Bronchial epithelial cell (primary cell): ENCODE results near the gene ORAI1. TPM values are rescaled to one million over a fixed set of nuclear protein-coding genes. Genes with fewer than 3 reads are reported as not detected.
"Not testable (repeated sequence)": the region's sequence is repeated elsewhere in the genome, so short reads cannot be mapped to it uniquely, and the experiment has no call there.

Experiments
- DNase-seq: peaks from one replicate; pipeline ENCODE4 v3.0.0-alpha.2; 2010; ENCODE audit warnings: low read depth
- FAIRE-seq: peaks from 2 replicates; lab custom pipeline; 2011; peaks lifted over from hg19 to GRCh38; lab: Jason Lieb, UNC
- H3K27me3 ChIP-seq: 2 replicates; pipeline ENCODE4 v1.5.1; 2011; ENCODE audit warnings: low read length; ENCODE audit not compliant: control insufficient read depth, insufficient read depth
- H3K36me3 ChIP-seq: 2 replicates; pipeline ENCODE4 v1.5.1; 2011; ENCODE audit warnings: low read length; ENCODE audit not compliant: control insufficient read depth, insufficient read depth
- H3K4me3 ChIP-seq: 2 replicates; pipeline ENCODE4 v1.5.1; 2011; ENCODE audit warnings: mild to moderate bottlenecking, low read depth, low read length, control low read depth
- CTCF ChIP-seq: IDR thresholded peaks from 2 replicates; pipeline ENCODE4 v1.5.1; 2011; ENCODE audit warnings: mild to moderate bottlenecking, moderate library complexity, low read length, control low read depth, inconsistent platforms; ENCODE audit not compliant: insufficient read depth, severe bottlenecking
- total RNA-seq: library from RNA; depleted of rRNA; stranded (reverse); fragments of >200 nt; gene quantifications from 2 replicates; pipeline ENCODE4 v1.2.1, GENCODE V29; 2014

The ORAI1 gene
- total RNA-seq, 1 donor from 2014 or later: 8.7 TPM

- DNase-seq: no peak
- no peak for TF ChIP-seq CTCF
- Histone ChIP-seq H3K27me3 (no peaks in the 10 kb centered on the region), H3K4me3 (no peak overlapping the region), H3K36me3 (no peaks in the 10 kb centered on the region)
- no peak for FAIRE-seq
These were observed 46.7 kb downstream of the ORAI1 start for GRCh38 chr12:121673013-121673511.

DNA sequence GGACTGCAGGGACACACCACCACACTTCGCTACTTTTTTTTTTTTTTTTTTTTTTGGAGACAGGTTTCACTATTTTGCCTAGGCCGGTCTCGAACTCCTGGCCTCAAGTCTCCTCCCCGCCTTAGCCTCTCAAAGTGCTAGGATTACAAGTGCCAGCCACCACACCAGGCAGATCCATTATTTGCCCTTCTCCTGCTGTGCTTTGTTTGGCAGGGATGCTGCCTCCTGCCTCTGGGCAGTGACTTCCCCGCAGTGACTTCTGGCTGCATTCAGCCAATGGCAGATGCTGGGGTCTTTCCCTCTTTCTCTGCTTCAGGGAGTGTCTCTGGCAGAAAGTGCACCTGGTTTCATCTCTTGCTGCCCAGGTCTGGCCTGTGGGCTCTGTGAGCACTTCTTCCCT lies 49.9 kb downstream of the ORAI1 start:
- TF ChIP-seq CTCF: no peak
- FAIRE-seq (no peak), DNase-seq (no peak)
- Histone ChIP-seq H3K4me3 (no peak overlapping the region), H3K36me3 (no peaks in the 10 kb centered on the region), H3K27me3 (no peaks in the 10 kb centered on the region)

DNA sequence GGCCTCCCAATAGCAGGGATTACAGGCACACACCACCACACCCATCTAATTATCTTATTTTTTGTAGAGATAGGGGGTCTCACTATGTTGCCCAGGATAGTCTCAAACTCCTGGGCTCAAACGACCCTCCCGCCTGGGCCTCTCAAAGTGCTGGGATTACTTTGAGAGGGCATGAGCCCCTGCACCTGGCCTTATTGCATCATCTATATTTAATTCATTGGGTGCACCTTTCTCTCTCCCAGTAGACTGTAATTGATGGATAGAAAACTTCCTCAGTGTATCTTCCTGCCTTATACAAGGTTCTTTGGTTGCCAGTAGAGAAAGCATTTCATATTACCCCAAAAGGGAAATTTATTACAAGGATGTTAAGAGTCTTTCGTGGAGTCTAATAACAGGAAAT lies 52.0 kb downstream of the ORAI1 start:
- no peaks in the 10 kb centered on the region for H3K36me3 ChIP-seq

GRCh38 chr12:121678716-121679300 lies 52.5 kb downstream of the ORAI1 start:
- Histone ChIP-seq H3K27me3 (no peaks in the 10 kb centered on the region), H3K4me3 (no peak overlapping the region), H3K36me3 (no peaks in the 10 kb centered on the region)
- DNase-seq (no peak), FAIRE-seq (no peak)
- no peak for TF ChIP-seq CTCF

More for the DNA sequence above, 52.0 kb downstream of the ORAI1 start:
- TF ChIP-seq CTCF: no peak
- FAIRE-seq (no peak), DNase-seq (no peak)
- H3K27me3 ChIP-seq: no peaks in the 10 kb centered on the region
- no peak overlapping the region for H3K4me3 ChIP-seq

DNA sequence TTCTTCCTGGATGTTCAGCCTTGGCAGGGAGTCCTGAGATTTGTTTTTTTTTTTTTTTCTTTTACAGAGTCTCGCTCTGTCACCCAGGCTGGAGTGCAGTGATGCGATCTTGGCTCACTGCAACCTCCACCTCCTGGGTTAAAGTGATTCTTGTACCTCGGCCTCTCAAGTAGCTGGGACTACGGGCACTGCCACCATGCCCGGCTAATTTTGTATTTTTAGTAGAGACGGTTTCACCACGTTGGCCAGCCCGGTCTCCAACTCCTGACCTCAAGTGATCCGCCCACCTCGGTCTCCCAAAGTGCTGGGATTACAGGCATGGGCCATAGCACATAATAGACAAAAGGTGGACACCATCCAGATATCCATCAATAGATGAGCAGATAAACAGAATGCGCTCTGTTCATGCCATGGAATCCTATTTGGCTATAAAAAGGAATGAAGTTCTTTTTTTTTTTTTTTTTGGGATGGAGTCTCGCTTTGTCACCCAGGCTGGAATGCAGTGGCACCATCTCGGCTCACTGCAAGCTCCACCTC lies 53.4 kb downstream of the ORAI1 start:
- not testable (repeated sequence) for H3K27me3 ChIP-seq, FAIRE-seq, H3K4me3 ChIP-seq

DNA sequence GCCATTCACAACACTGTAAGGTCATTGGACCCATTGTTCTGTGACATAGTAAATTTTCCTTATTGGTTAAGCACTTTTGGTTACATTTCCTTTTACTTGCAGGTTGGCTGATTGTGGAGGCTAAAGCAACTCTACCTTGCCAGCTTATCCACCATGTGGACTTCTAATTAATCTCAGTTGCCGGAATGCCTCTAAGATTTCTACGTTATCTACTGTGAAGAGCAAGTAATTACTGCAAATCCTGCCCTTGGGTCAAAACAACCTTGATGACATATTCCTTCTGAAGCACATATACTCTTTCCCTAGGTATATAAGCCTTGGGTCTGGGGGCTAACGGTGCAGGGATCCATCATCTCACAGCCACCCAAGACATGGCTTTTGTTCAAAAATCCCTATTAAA lies 62.6 kb downstream of the ORAI1 start:
- no peaks in the 10 kb centered on the region for H3K27me3 ChIP-seq
- H3K36me3 ChIP-seq: no peaks in the 10 kb centered on the region
- TF ChIP-seq CTCF: no peak
- no peak for FAIRE-seq
- DNase-seq: no peak
- H3K4me3 ChIP-seq: no peak overlapping the region

More for the DNA sequence above, 53.4 kb downstream of the ORAI1 start:
- H3K36me3 ChIP-seq, DNase-seq: not testable (repeated sequence)
